A549 treated with CpdA at 1 μM for 4 hours (cell line): Measurements from ENCODE around the gene RIMBP2. TPM values are rescaled to one million over a fixed set of nuclear protein-coding genes. Genes with fewer than 3 reads are reported as not detected.

ENCODE experiments used
- total RNA-seq: library from RNA; stranded (reverse); fragments of 200-300 nt; extraction: Qiagen RNA extraction; gene quantifications from 5 replicates; pipeline ENCODE4 v1.2.3, GENCODE V29; 2022; ENCODE audit warnings: low read depth

Gene RIMBP2
- total RNA-seq: 0.01 TPM in 1 of 5 replicates, not detected in the others

GRCh38 chr12:130715998-130716968 lies at the start of gene RIMBP2:
Gene RIMBP2 (minus strand): TSS chr12:130716299. CDS start chr12:130479013, 237,286 bp downstream.

Other genes with a start within 250 kb of the RIMBP2 start
- gene STX2, start 123.0 kb upstream of the RIMBP2 start, total RNA-seq: 18.8 to 26.8 TPM (median 21.6 TPM) in 5 replicates
- gene RAN, start 155.8 kb upstream of the RIMBP2 start, total RNA-seq: 1,512 to 1,851 TPM (median 1,822 TPM) in 5 replicates
- gene ADGRD1, start 237.6 kb upstream of the RIMBP2 start, total RNA-seq: 0.19 to 0.57 TPM (median 0.32 TPM) in 5 replicates